Sciatic nerve (tissue), 2 donors: ENCODE measurements around the gene CCDC183. TPM values are rescaled to one million over a fixed set of nuclear protein-coding genes. Genes with fewer than 3 reads are reported as not detected.
"Not testable (repeated sequence)": the region's sequence is repeated elsewhere in the genome, so short reads cannot be mapped to it uniquely, and the experiment has no call there.

Experiments
- ATAC-seq: fragments of 200-7000 bp; cut with Tn5 transposase; one replicate; pipeline ENCODE4 v1.9.1; 2020; ENCODE audit warnings: mild to moderate bottlenecking, moderate library complexity
- DNase-seq: peaks from one replicate; pipeline ENCODE4 v3.0.0-alpha.2; 2020; ENCODE audit warnings: low spot score
- intact Hi-C: fragments of 100-400 bp; cut with DNase I; formaldehyde crosslinking; loops from one replicate; pipeline ENCODE4 v1.14.2; 2022
- total RNA-seq: library from RNA; stranded (reverse); fragmentation: NEBNext Ultra II Directional; extraction: Animal tissue kit (Norgen Biotek cat#: 25700); gene quantifications from one replicate; pipeline ENCODE4 v1.2.1, GENCODE V29; 2021
- donor health status: DM: no; HTN: no; CAD: no.
- donor health status: DM: no; HTN: no; CAD: no.

Gene CCDC183
- total RNA-seq, 1 donor from 2014 or later, result 2.5 TPM

- intact Hi-C loops, result no loop called here
- no peak for ATAC-seq
- DNase-seq, result no peak
Measured at GRCh38 chr9:136759436-136760325, 36.5 kb upstream of the CCDC183 start.

DNA sequence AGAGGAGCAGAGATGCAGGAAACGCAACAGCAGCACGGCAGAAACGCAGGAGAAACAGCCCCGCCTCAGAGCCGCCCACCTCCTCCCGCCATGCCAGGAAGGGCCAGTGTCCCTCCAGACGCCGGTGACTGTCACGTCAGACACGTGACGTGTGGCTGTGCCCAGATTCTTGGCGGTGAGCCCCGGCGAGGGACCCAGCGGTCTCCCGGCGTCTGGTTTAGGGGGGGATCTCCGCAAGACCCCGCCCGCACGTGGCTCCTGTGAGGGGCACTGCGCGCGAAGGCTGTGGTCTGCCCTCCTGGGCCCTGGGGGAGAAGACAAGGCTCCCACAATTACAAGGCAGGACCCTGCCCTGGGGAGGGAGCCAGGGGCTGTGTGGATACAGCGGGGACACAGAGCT, 35.7 kb upstream of the CCDC183 start:
- DNase-seq (no peak), ATAC-seq (no peak)
- intact Hi-C loops, result no loop called here

- ATAC-seq, DNase-seq, intact Hi-C loops: not testable (repeated sequence)
Measured at GRCh38 chr9:136760834-136761544, 35.1 kb upstream of the CCDC183 start.

GRCh38 chr9:136761545-136761981, 34.6 kb upstream of the CCDC183 start:
- DNase-seq (no peak), ATAC-seq (no peak)
- intact Hi-C loops, result no loop called here

- ATAC-seq (no peak), DNase-seq (no peak)
- intact Hi-C loops, result no loop called here
Measured at GRCh38 chr9:136762221-136762691, 33.9 kb upstream of the CCDC183 start.

GRCh38 chr9:136762915-136763648, 33.1 kb upstream of the CCDC183 start:
- ATAC-seq (peak; percentile 40), DNase-seq (no peak)
- intact Hi-C loops, result no loop called here

GRCh38 chr9:136763649-136764035, 32.5 kb upstream of the CCDC183 start:
- DNase-seq (no peak), ATAC-seq (no peak)
- intact Hi-C loops, result no loop called here

DNA sequence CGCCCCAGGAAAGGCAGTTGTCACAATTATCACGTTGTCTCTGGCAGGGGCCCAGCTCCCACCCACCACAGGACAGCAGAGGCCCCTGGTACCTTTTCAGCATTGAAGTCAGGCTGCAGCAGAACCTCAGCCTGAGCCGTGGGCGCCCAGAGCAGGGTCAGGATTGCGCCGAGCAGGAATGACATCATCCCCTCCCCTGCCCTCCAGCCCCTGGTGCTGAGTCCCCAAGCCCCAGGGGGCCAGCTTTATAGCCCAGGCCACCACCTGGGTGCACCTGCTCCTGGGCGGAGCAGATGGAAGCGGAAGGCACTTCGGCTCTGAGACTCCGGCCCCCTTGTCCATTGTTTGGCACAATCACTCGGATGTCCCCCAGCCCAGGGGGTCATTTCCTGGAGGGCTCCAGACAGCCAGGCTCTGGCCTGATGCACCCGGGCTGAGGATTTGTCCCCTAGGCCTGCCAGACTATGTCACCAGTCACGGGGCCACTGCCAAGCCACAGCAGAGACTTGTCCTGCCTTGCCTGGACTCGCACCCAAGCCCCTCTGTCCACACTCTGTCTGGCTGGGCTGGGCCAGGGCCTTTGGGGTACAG, 31.7 kb upstream of the CCDC183 start, which contains the start of gene LCN15:
TSS of gene LCN15 (minus strand) at position 218 of the 591 bp plus-strand sequence. CDS start at position 188, 30 bp downstream.
- ATAC-seq (no peak), DNase-seq (no peak)
- intact Hi-C loops, result no loop called here

DNA sequence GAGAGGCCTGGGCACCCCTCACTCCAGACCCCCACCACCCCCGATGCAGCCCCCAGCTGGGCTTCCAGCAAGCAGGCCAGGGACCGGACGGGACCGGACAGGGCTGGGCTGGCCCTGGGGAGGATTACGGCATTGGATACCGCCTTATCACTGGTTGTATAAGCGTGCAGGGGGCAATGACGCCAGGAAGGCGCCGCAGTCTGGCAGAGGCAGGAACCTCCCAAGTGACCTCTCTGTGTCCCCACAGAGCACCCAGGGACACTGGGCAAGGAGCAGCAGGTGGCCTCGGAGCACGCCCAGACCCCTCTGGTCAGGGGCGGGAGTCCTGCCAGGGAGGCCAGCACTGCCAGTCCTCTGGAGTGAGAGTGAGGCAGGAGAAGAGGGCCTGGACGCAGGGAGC, 31.1 kb upstream of the CCDC183 start:
- ATAC-seq (no peak), DNase-seq (no peak)
- intact Hi-C loops, result no loop called here

DNA sequence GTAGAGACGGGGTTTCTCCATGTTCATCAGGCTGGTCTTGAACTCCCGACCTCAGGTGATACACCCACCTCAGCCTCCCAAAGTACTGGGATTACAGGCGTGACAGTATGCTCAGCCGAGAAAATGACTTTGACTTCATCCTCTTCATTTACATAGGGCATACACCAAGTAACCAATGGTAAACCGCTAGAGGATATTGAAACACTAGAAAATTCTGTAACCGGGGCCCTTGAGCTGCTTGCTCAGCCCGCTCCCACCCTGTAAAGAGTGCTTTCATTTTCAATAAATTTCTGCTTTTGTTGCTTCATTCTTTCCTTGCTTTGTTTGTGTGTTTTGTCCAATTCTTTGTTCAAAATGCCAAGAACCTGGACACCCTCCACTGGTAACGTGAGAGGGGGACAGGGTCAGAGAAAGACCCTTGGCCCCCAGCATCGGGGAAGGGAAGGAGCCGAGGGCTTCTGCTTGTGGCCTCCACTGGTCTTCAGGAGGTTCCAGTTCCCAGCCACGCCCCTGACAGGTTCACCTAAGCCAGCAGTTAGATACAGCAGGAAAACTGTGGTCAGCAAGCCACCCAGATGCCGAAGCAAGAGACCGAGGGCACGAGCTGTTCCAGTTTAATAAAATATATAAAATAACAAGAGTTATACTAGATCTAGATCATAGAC, 30.3 kb upstream of the CCDC183 start:
- intact Hi-C loops, ATAC-seq, DNase-seq: not testable (repeated sequence)

DNA sequence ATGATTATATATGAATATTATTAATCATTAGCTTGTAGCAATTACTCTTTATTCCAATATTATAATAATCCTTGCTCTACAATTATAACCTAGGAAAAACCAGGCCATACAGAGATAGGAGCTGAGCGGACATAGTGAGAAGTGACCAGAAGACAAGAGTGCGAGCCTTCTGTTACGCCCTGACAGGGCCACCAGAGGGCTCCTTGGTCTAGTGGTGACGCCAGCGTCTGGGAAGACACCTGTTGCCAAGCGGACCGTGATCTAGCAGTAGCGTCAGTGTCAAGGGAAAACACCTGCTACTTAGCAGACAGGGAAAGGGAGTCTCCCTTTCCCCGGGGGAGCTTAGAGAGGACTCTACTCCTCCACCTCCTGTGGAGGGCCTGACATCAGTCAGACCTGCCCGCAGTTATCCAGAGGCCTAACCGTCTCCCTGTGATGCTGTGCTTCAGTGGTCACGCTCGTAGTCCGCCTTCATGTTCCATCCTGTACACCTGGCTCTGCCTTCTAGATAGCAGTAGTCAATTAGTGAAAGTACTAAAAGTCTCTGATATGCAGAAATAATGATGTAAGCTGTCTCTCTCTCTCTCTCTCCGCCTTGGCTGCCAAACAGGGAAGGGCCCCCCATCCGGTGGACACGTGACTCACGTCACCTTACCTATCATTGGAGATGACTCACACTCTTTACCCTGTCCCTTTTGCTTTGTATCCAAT, 29.6 kb upstream of the CCDC183 start:
- DNase-seq, intact Hi-C loops, ATAC-seq: not testable (repeated sequence)

DNA sequence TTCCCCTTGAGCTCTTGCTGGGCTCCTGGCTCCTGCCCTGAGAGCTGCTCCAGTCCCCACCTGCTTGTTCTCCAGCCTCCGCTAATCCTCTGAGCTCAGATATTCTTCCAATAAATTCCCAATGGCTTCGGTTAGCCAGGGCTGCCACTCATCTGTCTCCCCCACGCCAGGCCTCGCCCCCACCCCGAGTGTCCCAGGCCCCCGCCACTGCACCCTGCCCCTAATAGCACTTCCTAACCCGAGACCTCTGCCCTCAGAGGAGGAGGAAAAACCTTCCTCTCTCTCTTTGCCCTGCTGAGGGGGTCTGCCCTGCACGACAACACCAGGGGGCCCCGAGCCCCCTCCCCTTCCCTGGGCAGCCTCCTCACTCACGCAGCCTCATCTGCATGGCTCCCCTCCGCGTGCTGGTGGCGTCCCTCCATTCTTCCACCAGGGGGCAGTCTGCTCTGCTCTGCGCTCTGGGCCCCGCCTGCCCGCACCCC, 26.4 kb upstream of the CCDC183 start:
- ATAC-seq, result peak; percentile 35
- intact Hi-C loops, result no loop called here
- no peak for DNase-seq

DNA sequence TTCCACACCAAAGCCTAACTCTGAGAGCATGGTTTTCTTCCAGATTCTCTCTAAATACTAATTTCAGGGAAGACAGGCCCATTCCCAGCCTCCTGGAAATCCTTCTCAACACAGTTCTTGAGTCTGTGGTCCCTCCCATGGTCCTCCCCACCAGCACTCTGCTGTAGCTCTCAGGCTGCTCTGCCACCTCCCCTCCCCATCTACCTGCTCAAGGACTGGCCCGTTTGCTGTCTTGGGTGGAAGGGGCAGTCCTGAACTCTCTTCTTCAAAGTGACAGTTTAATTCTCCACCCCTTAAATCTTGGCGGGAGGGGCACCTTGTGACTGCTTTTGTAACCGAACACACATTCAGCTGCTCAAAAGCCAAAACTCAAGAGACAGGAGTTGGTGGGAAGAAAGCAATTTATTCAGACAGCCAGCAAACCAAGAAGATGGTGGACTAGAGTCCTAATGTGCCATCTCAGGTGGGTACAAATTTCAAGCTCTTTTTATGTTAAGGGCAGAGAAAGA, 24.2 kb upstream of the CCDC183 start:
- intact Hi-C loops, result no loop called here
- DNase-seq, result no peak
- no peak for ATAC-seq

- intact Hi-C loops, result no loop called here
- DNase-seq, result no peak
- peak; percentile 52 for ATAC-seq
Measured at GRCh38 chr9:136773386-136774044, 22.6 kb upstream of the CCDC183 start.

DNA sequence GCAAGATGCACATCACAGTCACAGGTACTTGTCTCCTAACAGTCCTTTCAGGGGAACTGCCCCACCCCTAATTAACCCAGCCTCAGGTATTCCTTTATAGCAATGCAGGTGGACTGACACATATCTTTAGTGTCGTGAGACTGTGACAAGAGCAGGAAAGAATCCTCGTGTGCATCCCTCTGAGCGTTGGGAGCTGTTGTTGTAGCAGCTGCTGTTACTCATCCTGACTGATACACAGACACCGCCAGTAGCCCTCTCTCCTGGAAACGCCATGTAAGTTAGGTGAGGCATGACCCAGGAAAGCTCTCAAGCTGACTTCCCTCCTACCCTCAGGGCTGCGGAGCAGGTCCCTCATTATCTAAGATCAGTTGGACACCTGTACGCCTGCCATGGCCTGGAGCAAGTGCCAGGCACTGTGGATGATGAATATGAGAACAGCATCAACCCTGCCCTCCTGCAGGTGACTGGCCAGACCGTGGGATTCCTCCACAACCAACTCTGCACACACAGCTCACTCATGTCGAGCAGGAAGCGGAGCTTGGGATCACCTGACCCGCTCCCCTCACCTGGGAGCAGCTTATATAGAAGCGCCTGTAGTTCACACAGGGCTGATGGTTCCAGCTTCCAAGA, 21.6 kb upstream of the CCDC183 start:
- DNase-seq, result no peak
- intact Hi-C loops, result no loop called here
- ATAC-seq, result no peak

DNA sequence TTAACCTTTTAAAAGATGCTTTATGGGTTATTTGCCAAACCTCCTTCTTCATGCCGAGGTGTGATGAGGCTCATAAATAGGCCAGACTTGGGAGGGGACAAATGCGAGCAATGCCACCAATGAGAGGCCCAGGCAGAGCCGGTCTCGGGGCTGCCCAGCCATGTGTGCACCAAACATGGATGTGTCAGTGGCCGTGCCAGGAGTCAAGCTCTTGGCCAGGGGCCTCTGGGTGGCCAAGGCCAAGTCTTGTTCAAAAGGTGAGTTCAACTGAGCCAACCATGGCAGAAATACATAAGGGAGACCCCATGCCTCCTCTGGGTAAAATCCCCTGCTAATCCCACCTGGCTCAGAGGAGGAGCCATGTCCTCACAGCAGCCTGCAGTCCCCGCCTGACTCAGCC, 20.9 kb upstream of the CCDC183 start:
- DNase-seq, result no peak
- intact Hi-C loops, result no loop called here
- no peak for ATAC-seq

GRCh38 chr9:136776947-136777346, 19.2 kb upstream of the CCDC183 start:
- DNase-seq (no peak), ATAC-seq (no peak)
- intact Hi-C loops, result no loop called here
